Effector CD4-positive, alpha-beta T cell (primary cell): ENCODE results near the gene TSEN54.
"Not testable (repeated sequence)": the region's sequence is repeated elsewhere in the genome, so short reads cannot be mapped to it uniquely, and the experiment has no call there.

Experiments
- DNase-seq: peaks from one replicate; pipeline ENCODE4 v3.0.0-alpha.2; 2020

Gene TSEN54

DNA sequence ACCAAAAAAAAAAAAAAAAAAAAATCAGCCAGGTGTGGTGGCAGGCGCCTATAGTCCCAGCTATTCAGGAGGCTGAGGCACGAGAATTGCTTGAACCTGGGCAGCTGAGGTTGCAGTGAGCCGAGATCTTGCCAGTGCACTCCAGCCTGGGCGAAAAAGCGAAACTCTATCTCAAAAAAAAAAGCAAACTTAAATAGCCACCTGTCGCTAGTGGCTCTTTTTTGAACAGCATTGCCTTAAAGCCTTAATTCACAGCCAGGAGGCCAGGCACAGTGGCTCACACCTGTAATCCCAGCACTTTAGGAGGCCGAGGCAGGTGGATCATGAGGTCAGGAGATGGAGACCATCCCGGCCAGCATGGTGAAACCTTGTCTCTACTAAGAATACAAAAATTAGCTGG, 4.1 kb downstream of the TSEN54 start:
- DNase-seq = not testable (repeated sequence)

DNA sequence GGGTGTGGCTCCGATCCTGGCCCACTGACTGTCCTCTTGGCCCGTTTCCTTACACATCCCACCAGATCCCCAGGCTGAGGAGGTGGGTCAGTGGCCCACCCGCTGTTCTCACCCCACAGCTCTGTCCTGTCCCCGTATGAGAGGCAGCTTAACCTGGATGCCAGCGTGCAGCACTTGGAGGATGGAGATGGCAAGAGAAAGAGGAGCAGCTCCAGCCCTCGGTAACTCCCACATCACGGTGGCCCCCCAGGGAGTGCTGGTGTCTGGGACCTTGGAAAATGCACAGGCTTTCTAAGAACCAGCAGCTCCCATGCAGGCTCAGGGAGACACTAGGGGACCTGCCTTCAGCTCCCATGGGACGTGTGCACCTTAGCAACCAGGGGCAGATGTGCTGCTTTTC, 5.0 kb downstream of the TSEN54 start:
- no peak for DNase-seq

- no peak for DNase-seq
Measured at GRCh38 chr17:75521951-75522727, 5.8 kb downstream of the TSEN54 start.

DNA sequence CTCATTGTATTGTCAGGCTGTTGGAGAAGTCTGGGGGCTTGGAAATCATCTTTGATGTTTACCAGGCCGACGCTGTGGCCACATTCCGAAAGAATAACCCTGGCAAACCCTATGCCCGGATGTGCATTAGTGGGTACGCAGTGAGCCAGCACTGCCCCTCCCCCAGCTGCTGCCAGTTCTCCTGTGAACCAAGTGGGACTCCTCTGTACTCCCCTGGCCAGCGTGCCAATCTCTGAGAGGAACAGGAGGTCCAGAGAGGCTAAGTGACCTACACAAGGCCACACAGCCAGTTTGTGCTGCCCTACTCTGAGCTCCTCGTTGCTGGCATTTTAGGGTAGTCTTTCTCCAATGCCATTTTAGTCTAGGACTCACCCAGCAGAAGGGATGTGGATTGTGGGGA, 7.3 kb downstream of the TSEN54 start:
- DNase-seq = no peak

GRCh38 chr17:75524269-75524969, 8.1 kb downstream of the TSEN54 start:
- DNase-seq = no peak

- DNase-seq = peak; percentile 78
Measured at GRCh38 chr17:75524970-75525805, 8.9 kb downstream of the TSEN54 start, which contains the start of gene LLGL2. Gene LLGL2, plus strand, starts transcription at chr17:75525697. Its CDS starts 17,730 bp downstream, at chr17:75543427.

DNA sequence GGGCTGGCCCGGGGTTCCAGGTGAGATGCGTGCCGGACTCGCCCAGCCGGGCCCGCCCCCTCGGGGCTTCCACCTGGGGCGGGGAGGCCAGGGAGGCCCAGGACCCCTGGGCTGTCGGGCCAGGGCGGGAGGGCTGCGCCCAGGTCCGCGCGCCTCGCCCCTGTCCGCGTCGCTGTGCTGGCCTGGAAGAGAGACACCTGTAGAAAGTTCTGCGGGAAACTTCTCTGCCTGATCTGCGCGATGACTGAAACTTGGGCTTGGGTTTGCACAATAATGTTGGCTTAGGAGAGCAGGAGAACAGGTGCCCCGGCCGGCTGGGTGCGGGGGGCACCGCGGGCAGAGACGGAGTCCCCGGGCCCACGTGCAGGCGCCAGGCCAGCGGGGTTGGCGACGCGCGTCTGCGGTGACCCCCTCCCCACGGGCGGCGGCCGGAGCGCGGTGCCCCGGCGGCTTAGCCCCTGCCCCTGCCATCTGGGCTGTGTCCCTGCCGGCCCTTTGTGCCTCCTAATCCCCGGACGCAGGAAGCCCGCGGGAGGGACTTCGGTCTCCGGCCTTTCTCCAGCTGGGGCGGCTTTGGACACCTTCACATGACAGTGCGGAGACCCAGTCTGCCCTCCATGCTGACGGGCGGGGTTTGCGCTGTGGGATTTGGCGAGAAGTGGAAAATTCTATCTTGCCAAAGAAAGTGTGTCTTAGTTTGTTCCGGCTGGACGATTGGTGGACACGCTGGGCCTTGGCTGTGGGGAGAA, 9.7 kb downstream of the TSEN54 start:
- DNase-seq = no peak

- DNase-seq = no peak
Measured at GRCh38 chr17:75526555-75527270, 10.4 kb downstream of the TSEN54 start.

GRCh38 chr17:75530837-75531720, 14.8 kb downstream of the TSEN54 start:
- DNase-seq = no peak

DNA sequence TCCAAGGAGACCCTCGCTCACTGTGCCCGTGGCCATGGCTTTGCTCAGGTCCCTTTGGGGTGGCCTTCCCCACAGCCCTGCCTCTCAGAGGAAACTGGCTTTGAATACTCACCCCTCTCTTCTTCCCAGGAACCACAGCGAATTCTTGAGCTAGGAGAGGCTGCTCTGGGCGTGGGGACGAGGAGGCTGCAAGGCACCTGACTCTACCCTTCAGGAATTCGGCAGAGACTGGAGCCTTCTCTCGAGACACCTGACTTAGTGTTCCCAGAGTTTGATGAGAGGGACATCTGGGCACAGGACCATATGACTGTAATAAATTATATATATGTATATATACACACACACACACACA, 15.4 kb downstream of the TSEN54 start:
- no peak for DNase-seq

DNA sequence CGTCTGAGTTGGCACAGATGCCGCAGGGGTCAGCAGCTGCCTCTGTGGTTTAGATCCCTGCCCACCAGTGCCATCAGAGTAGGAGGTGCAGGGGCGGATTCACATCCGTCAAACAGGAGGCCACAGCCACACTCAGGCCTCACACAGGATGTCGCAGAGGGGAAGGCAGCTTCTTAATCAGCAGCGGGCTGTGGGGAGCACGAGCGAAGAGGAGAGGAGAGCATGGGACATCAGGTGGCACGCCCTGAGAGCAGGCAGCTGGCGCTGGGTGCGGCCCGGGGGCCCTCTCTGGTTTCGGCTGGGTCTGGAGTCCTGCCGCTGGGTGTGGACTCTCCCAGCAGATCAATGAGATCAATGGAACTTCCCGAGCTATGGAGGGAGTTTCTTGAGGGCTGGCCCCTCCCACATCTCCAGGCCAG, 18.8 kb downstream of the TSEN54 start:
- peak; percentile 25 for DNase-seq

DNA sequence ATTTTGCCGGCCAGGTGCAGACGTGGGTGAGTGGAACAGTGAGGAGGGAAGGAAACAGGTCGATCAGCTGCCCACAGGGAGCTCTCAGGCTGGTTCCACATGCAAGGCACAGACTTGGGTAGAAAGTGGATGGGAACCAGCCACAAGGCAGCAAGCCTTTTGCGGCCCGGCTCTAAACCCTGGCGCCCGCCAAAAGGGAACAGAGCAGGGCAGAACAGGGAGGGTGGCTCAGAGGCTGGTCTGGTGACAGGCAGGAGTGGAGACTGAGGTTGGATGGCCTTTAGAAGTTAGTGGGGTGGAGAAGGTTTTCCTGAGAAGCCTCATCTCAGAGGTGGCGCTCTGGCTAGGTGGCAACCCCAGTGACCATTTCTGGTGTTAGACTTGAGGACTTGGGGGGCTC, 19.5 kb downstream of the TSEN54 start:
- DNase-seq = no peak

GRCh38 chr17:75536366-75536765, 20.0 kb downstream of the TSEN54 start:
- no peak for DNase-seq

GRCh38 chr17:75539967-75540729, 23.8 kb downstream of the TSEN54 start:
- no peak for DNase-seq

DNA sequence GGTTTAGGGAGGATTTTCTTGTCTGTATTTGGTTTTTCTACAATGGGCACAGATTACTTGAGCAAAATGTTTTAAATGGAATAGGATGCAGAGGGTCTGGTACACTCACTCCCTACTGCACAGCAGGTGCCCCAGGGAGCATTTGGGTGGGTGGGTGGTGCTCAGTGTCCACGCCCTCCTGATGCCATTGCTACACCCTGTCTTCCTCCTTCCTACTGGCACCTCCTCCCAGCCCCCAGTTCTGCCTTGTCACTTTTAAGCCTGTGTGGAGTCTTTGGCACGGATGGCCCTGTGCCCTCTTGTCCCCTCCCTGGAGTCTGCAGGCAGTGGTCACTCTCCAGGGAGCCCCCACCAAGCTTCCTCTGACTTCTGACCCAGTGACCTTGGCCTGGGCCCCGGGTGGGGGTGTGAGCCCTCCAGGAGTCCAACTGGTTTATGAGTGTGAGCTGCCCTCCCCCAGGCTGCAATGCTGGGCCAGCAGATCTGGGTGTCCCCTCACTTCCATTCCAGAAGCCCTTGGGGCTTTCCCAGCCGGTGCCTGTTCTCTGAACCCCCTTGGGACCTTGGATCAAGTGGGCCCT, 24.7 kb downstream of the TSEN54 start:
- DNase-seq = no peak

DNA sequence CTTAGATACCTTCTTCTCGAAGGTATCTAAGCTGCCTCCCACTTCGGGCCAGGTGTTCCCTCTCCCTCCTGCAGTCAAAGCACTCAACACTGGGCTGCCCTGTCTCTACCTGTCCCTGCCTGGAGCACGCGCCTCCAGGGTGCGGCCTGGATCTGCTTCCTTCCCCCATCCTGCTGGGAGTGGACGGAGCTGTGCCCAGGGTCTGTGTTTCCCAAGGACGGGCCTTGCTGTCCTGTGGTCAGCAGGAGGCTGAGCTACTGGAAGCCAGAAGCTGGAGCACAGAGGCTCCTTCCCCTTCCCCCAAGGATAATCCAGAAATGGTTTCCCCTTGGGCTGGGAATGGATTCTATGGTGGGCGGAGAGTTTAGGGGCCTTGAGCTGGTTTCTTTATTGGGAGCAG, 25.9 kb downstream of the TSEN54 start:
- DNase-seq = no peak

- no peak for DNase-seq
Measured at GRCh38 chr17:75542728-75543336, 26.5 kb downstream of the TSEN54 start.

DNA sequence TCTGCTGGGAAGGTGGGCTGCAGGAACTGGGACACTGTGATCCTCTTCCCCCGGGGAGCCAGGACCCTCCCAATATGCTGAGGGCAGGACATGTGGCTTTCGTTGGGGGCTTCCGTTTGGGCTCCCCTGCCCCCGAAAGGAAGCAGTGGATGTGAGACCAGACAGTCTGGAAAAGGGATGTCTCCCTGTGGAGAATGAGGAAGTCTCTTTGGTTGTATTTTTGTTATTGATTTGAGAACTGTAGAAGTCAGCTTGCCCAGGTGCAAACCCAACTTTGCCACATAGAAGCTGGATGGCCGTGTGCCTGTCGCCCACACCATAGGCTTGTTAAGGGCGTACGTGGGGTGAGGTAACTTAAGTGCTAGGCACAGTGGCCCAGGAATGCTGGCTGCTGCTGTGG, 27.9 kb downstream of the TSEN54 start:
- DNase-seq = no peak

GRCh38 chr17:75546181-75546580, 29.9 kb downstream of the TSEN54 start:
- DNase-seq = no peak
